ENCODE results near the gene FGD4. TPM values are rescaled to one million over a fixed set of nuclear protein-coding genes. Genes with fewer than 3 reads are reported as not detected.

FGD4 gene
- total RNA-seq, 1 experiment from 2014 or later: 39.7 TPM

DNA sequence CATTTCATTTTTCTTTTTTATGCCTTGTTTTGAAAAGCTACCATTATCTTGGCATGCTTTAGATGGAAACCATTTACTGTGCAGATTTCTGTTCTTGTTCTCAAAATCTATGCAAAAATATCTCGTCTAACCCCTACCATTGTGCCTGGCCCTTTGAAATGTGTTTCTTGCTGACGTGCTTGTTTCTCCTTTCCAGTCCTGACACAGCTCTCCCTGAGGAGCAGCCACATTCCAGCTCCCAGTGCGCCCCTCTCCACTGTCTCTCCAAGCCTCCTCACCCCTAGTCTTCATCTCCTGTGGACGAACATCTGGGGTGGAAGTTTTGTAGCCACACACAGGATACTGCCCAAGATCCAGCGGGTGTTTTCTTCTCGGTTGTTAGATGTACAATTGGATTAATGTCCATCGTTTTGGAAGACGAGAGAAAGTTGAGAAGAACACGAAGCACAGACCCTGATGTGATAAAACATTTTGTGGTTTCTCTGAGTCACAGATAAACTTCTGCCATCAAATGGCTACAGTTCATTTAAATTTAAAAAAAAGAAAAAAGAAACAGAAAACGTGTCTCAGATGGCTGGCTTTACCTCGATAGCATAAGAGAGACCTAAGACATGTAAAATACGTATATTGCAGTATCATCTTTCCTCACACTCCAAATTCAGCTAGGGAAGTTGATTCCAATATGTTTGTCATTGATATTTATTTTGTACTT lies 21.9 kb upstream of the FGD4 start:
- Mint-ChIP-seq H3K4me1 (peaks cover 19% of the 10 kb centered on the region), H3K27me3 (ENCODE audit: low read depth) (no peaks in the 10 kb centered on the region), H3K36me3 (no peaks in the 10 kb centered on the region), H3K9me3 (no peaks in the 10 kb centered on the region), H3K4me3 (no peak overlapping the region), H3K27ac (peak overlapping the region; percentile 31)
- TF ChIP-seq, protein P1, sequence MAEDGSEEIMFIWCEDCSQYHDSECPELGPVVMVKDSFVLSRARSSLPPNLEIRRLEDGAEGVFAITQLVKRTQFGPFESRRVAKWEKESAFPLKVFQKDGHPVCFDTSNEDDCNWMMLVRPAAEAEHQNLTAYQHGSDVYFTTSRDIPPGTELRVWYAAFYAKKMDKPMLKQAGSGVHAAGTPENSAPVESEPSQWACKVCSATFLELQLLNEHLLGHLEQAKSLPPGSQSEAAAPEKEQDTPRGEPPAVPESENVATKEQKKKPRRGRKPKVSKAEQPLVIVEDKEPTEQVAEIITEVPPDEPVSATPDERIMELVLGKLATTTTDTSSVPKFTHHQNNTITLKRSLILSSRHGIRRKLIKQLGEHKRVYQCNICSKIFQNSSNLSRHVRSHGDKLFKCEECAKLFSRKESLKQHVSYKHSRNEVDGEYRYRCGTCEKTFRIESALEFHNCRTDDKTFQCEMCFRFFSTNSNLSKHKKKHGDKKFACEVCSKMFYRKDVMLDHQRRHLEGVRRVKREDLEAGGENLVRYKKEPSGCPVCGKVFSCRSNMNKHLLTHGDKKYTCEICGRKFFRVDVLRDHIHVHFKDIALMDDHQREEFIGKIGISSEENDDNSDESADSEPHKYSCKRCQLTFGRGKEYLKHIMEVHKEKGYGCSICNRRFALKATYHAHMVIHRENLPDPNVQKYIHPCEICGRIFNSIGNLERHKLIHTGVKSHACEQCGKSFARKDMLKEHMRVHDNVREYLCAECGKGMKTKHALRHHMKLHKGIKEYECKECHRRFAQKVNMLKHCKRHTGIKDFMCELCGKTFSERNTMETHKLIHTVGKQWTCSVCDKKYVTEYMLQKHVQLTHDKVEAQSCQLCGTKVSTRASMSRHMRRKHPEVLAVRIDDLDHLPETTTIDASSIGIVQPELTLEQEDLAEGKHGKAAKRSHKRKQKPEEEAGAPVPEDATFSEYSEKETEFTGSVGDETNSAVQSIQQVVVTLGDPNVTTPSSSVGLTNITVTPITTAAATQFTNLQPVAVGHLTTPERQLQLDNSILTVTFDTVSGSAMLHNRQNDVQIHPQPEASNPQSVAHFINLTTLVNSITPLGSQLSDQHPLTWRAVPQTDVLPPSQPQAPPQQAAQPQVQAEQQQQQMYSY (CRISPR knock-in tag; IDR thresholded peaks at IDR 0.05): no peak
- TF ChIP-seq, protein P2, sequence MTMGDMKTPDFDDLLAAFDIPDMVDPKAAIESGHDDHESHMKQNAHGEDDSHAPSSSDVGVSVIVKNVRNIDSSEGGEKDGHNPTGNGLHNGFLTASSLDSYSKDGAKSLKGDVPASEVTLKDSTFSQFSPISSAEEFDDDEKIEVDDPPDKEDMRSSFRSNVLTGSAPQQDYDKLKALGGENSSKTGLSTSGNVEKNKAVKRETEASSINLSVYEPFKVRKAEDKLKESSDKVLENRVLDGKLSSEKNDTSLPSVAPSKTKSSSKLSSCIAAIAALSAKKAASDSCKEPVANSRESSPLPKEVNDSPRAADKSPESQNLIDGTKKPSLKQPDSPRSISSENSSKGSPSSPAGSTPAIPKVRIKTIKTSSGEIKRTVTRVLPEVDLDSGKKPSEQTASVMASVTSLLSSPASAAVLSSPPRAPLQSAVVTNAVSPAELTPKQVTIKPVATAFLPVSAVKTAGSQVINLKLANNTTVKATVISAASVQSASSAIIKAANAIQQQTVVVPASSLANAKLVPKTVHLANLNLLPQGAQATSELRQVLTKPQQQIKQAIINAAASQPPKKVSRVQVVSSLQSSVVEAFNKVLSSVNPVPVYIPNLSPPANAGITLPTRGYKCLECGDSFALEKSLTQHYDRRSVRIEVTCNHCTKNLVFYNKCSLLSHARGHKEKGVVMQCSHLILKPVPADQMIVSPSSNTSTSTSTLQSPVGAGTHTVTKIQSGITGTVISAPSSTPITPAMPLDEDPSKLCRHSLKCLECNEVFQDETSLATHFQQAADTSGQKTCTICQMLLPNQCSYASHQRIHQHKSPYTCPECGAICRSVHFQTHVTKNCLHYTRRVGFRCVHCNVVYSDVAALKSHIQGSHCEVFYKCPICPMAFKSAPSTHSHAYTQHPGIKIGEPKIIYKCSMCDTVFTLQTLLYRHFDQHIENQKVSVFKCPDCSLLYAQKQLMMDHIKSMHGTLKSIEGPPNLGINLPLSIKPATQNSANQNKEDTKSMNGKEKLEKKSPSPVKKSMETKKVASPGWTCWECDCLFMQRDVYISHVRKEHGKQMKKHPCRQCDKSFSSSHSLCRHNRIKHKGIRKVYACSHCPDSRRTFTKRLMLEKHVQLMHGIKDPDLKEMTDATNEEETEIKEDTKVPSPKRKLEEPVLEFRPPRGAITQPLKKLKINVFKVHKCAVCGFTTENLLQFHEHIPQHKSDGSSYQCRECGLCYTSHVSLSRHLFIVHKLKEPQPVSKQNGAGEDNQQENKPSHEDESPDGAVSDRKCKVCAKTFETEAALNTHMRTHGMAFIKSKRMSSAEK (CRISPR knock-in tag; IDR thresholded peaks at IDR 0.05; ENCODE audit: borderline replicate concordance): no peak
- TF ChIP-seq ZNF396 (CRISPR knock-in tag; IDR thresholded peaks at IDR 0.05; ENCODE audit: borderline replicate concordance) (no peak), ZNF219 (CRISPR knock-in tag; IDR thresholded peaks at IDR 0.05; ENCODE audit: borderline replicate concordance) (no peak), IRF2 (CRISPR knock-in tag; IDR thresholded peaks at IDR 0.05; ENCODE audit: borderline replicate concordance, low read depth) (no peak), ETV6 (CRISPR knock-in tag; IDR thresholded peaks at IDR 0.05) (no peak), FOXP1 (CRISPR knock-in tag; IDR thresholded peaks at IDR 0.05; ENCODE audit: borderline replicate concordance) (no peak), NFE2L1 (CRISPR knock-in tag; IDR thresholded peaks at IDR 0.05) (no peak), NR2C2 (CRISPR knock-in tag; IDR thresholded peaks at IDR 0.05) (no peak), JAZF1 (CRISPR knock-in tag; IDR thresholded peaks at IDR 0.05) (no peak), RELA (CRISPR knock-in tag; IDR thresholded peaks at IDR 0.05; ENCODE audit: borderline replicate concordance) (no peak), OVOL2 (CRISPR knock-in tag; IDR thresholded peaks at IDR 0.05; ENCODE audit: borderline replicate concordance) (no peak), RORB (CRISPR knock-in tag; IDR thresholded peaks at IDR 0.05) (no peak), ATF1 (CRISPR knock-in tag; IDR thresholded peaks at IDR 0.05) (no peak), SMAD3 (CRISPR knock-in tag; IDR thresholded peaks at IDR 0.05; ENCODE audit: borderline replicate concordance) (no peak), MYBL2 (CRISPR knock-in tag; IDR thresholded peaks at IDR 0.05) (no peak)
- TF ChIP-seq, protein P3, sequence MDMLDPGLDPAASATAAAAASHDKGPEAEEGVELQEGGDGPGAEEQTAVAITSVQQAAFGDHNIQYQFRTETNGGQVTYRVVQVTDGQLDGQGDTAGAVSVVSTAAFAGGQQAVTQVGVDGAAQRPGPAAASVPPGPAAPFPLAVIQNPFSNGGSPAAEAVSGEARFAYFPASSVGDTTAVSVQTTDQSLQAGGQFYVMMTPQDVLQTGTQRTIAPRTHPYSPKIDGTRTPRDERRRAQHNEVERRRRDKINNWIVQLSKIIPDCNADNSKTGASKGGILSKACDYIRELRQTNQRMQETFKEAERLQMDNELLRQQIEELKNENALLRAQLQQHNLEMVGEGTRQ (CRISPR knock-in tag; IDR thresholded peaks at IDR 0.05): no peak
- TF ChIP-seq, protein P4, sequence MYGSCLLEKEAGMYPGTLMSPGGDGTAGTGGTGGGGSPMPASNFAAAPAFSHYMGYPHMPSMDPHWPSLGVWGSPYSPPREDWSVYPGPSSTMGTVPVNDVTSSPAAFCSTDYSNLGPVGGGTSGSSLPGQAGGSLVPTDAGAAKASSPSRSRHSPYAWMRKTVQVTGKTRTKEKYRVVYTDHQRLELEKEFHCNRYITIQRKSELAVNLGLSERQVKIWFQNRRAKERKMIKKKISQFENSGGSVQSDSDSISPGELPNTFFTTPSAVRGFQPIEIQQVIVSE (CRISPR knock-in tag; IDR thresholded peaks at IDR 0.05; ENCODE audit: borderline replicate concordance): no peak
- TF ChIP-seq, protein P5, sequence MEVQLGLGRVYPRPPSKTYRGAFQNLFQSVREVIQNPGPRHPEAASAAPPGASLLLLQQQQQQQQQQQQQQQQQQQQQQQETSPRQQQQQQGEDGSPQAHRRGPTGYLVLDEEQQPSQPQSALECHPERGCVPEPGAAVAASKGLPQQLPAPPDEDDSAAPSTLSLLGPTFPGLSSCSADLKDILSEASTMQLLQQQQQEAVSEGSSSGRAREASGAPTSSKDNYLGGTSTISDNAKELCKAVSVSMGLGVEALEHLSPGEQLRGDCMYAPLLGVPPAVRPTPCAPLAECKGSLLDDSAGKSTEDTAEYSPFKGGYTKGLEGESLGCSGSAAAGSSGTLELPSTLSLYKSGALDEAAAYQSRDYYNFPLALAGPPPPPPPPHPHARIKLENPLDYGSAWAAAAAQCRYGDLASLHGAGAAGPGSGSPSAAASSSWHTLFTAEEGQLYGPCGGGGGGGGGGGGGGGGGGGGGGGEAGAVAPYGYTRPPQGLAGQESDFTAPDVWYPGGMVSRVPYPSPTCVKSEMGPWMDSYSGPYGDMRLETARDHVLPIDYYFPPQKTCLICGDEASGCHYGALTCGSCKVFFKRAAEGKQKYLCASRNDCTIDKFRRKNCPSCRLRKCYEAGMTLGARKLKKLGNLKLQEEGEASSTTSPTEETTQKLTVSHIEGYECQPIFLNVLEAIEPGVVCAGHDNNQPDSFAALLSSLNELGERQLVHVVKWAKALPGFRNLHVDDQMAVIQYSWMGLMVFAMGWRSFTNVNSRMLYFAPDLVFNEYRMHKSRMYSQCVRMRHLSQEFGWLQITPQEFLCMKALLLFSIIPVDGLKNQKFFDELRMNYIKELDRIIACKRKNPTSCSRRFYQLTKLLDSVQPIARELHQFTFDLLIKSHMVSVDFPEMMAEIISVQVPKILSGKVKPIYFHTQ (CRISPR knock-in tag; IDR thresholded peaks at IDR 0.05): no peak
- TF ChIP-seq, protein P6, sequence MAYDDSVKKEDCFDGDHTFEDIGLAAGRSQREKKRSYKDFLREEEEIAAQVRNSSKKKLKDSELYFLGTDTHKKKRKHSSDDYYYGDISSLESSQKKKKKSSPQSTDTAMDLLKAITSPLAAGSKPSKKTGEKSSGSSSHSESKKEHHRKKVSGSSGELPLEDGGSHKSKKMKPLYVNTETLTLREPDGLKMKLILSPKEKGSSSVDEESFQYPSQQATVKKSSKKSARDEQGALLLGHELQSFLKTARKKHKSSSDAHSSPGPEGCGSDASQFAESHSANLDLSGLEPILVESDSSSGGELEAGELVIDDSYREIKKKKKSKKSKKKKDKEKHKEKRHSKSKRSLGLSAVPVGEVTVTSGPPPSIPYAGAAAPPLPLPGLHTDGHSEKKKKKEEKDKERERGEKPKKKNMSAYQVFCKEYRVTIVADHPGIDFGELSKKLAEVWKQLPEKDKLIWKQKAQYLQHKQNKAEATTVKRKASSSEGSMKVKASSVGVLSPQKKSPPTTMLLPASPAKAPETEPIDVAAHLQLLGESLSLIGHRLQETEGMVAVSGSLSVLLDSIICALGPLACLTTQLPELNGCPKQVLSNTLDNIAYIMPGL (CRISPR knock-in tag; IDR thresholded peaks at IDR 0.05): no peak
- ATAC-seq: peak; percentile 43
- DNase-seq (ENCODE audit: low spot score): no peak
- ChIA-PET CTCF (interaction anchor here (0.6 to 1.4 kb wide), 6 partner anchors 270 to 724 kb away, joined by 3 to 4 read pairs (median 3); partner anchors contain the start of gene YARS2), POLR2A (no interaction called here)

All from WTC11 (cell line).